Activated CD8-positive, alpha-beta T cell treated with anti-CD3 and anti-CD28 coated beads for 36 hours (primary cell): ENCODE results near the gene NDUFA3. TPM values are rescaled to one million over a fixed set of nuclear protein-coding genes. Genes with fewer than 3 reads are reported as not detected.
A peak's percentile ranks its signal among the peaks of the same experiment; 100 is the strongest.

ENCODE experiments used
- ATAC-seq: fragments of 200-7000 bp; cut with Tn5 transposase; one replicate; pipeline ENCODE4 v1.10.0; 2021; ENCODE audit warnings: mild to moderate bottlenecking, moderate library complexity
- CTCF ChIA-PET: fragments of 350-600 bp; sonication (Branson Sonifier 250); formaldehyde crosslinking; loops from one replicate; lab custom pipeline; 2021; ENCODE audit warnings: antibody characterized with exemption; lab: Charles Lee
- POLR2A ChIA-PET: fragments of 350-600 bp; sonication (Branson Sonifier 250); formaldehyde crosslinking; loops from one replicate; lab custom pipeline; 2021; ENCODE audit warnings: antibody characterized with exemption; lab: Charles Lee
- DNase-seq: peaks from one replicate; pipeline ENCODE4 v3.0.0-alpha.2; 2020
- H3K27ac Mint-ChIP-seq: one replicate; pipeline ENCODE4 v1.8.0; 2021; ENCODE audit warnings: mild to moderate bottlenecking, mixed read lengths
- H3K27me3 Mint-ChIP-seq: one replicate; pipeline ENCODE4 v1.8.0; 2021; ENCODE audit warnings: mixed read lengths
- H3K36me3 Mint-ChIP-seq: one replicate; pipeline ENCODE4 v1.8.0; 2021; ENCODE audit warnings: low read depth, mixed read lengths
- H3K4me1 Mint-ChIP-seq: one replicate; pipeline ENCODE4 v1.8.0; 2021; ENCODE audit warnings: low read depth, mixed read lengths
- H3K4me3 Mint-ChIP-seq: one replicate; pipeline ENCODE4 v1.8.0; 2021; ENCODE audit warnings: mild to moderate bottlenecking, moderate library complexity, mixed read lengths
- H3K9me3 Mint-ChIP-seq: one replicate; pipeline ENCODE4 v1.8.0; 2021; ENCODE audit warnings: mixed read lengths
- intact Hi-C: fragments of 100-400 bp; cut with micrococcal nuclease; formaldehyde crosslinking; loops from one replicate; pipeline ENCODE4 v1.10.0; 2022
- total RNA-seq, 2 experiments: library from RNA; stranded (reverse); gene quantifications; one replicate each; pipeline ENCODE4 v1.2.3, GENCODE V29; 2021
- TF ChIP-seq, protein P1 (sequence below): fragments of 200-600 bp; IDR thresholded peaks from one replicate; pipeline ENCODE4 v1.8.0; 2022; ENCODE audit warnings: antibody characterized with exemption, mild to moderate bottlenecking

The NDUFA3 gene
- total RNA-seq, 2 experiments from 2014 or later = 94.8 to 96.7 TPM

- Mint-ChIP-seq H3K4me3 (peak within 1 kb of the TSS; percentile 94), H3K27me3 (no peaks in the 10 kb centered on the region), H3K9me3 (no peaks in the 10 kb centered on the region), H3K4me1 (peaks cover 24% of the 10 kb centered on the region), H3K36me3 (peaks cover 36% of the 10 kb centered on the region), H3K27ac (peak within 1 kb of the TSS; percentile 97)
- intact Hi-C loops = loop anchor here (2.0 kb wide), 1 partner anchor 21 kb away; the partner anchor contains the start of gene CNOT3
- ATAC-seq = peak; percentile 90
- POLR2A ChIA-PET = interaction anchor here (0.6 to 3.7 kb wide), 26 partner anchors 9 to 933 kb away, joined by 3 to 42 read pairs (median 3); partner anchors contain the start of genes CNOT3, LENG1, NDUFA3 and OSCAR
- peak; percentile 99 for DNase-seq
- TF ChIP-seq, protein P1, sequence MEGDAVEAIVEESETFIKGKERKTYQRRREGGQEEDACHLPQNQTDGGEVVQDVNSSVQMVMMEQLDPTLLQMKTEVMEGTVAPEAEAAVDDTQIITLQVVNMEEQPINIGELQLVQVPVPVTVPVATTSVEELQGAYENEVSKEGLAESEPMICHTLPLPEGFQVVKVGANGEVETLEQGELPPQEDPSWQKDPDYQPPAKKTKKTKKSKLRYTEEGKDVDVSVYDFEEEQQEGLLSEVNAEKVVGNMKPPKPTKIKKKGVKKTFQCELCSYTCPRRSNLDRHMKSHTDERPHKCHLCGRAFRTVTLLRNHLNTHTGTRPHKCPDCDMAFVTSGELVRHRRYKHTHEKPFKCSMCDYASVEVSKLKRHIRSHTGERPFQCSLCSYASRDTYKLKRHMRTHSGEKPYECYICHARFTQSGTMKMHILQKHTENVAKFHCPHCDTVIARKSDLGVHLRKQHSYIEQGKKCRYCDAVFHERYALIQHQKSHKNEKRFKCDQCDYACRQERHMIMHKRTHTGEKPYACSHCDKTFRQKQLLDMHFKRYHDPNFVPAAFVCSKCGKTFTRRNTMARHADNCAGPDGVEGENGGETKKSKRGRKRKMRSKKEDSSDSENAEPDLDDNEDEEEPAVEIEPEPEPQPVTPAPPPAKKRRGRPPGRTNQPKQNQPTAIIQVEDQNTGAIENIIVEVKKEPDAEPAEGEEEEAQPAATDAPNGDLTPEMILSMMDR = no peak
- CTCF ChIA-PET = interaction anchor here (1.4 kb wide), 1 partner anchor 150 kb away, joined by 3 read pairs; no protein-coding TSS in a partner anchor
Observed at GRCh38 chr19:54115109-54116063, 12.7 kb downstream of the NDUFA3 start, which contains the start of the genes PRPF31 and TFPT. PRPF31 (plus strand) TSS chr19:54115754; CDS start chr19:54118279, 2,525 bp downstream. TFPT (minus strand) TSS chr19:54115657; CDS start chr19:54115269, 388 bp downstream.

GRCh38 chr19:54121259-54121658 lies 18.6 kb downstream of the NDUFA3 start:
- ChIA-PET POLR2A (interaction anchor here (0.5 to 2.5 kb wide), 2 partner anchors 37 to 106 kb away, joined by 3 to 8 read pairs; partner anchors contain the start of gene LENG1), CTCF (no interaction called here)
- no peak for DNase-seq

DNA sequence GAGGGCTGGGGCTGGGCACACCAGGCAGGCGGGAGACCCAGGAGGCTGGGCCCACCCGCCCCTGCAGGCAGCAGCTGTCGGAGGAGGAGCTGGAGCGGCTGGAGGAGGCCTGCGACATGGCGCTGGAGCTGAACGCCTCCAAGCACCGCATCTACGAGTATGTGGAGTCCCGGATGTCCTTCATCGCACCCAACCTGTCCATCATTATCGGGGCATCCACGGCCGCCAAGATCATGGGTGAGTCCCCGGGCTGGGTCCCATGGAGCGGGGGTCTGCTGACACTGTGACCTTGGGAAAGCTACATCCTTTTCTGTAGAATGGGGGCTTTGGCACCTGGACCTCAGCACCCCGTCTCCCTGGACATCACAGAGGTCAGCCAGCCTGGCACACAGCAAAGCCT lies 21.0 kb downstream of the NDUFA3 start:
- Mint-ChIP-seq H3K36me3 (peaks cover 40% of the 10 kb centered on the region), H3K4me1 (no peaks in the 10 kb centered on the region), H3K27me3 (no peaks in the 10 kb centered on the region), H3K27ac (no peak overlapping the region), H3K9me3 (no peaks in the 10 kb centered on the region), H3K4me3 (no peak overlapping the region)
- POLR2A ChIA-PET = interaction anchor here (1.4 kb wide), 1 partner anchor 9 kb away, joined by 8 read pairs; the partner anchor contains the start of genes PRPF31 and TFPT
- DNase-seq (no peak), ATAC-seq (no peak)
- CTCF ChIA-PET = no interaction called here
- intact Hi-C loops = no loop called here
- TF ChIP-seq, protein P1 = no peak

More at GRCh38 chr19:54121259-54121658, 18.6 kb downstream of the NDUFA3 start:
- intact Hi-C loops = no loop called here
- H3K27me3 Mint-ChIP-seq = no peaks in the 10 kb centered on the region
- no peak overlapping the region for H3K27ac Mint-ChIP-seq
- H3K9me3 Mint-ChIP-seq = no peaks in the 10 kb centered on the region
- H3K4me1 Mint-ChIP-seq = peaks cover 11% of the 10 kb centered on the region
- TF ChIP-seq, protein P1 = no peak
- H3K4me3 Mint-ChIP-seq = no peak overlapping the region
- peaks cover 32% of the 10 kb centered on the region for H3K36me3 Mint-ChIP-seq
- no peak for ATAC-seq

DNA sequence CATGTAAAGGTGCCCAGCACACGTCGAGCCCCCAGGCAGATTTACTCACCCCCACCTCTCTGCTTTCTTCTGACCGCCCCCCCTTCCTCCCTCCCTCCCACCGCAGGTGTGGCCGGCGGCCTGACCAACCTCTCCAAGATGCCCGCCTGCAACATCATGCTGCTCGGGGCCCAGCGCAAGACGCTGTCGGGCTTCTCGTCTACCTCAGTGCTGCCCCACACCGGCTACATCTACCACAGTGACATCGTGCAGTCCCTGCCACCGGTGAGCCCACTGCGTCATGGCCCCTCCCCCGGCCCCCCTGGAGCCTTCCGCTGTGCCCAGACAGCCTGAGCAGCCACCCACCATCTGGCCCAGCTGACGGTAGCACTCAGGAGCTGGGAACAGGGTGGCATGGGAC lies 21.7 kb downstream of the NDUFA3 start:
- TF ChIP-seq, protein P1 = no peak
- H3K27ac Mint-ChIP-seq = no peak overlapping the region
- H3K9me3 Mint-ChIP-seq = no peaks in the 10 kb centered on the region
- no peak overlapping the region for H3K4me3 Mint-ChIP-seq
- POLR2A ChIA-PET = interaction anchor here (1.4 kb wide), 1 partner anchor 10 kb away, joined by 8 read pairs; the partner anchor contains the start of genes PRPF31 and TFPT
- H3K4me1 Mint-ChIP-seq = no peaks in the 10 kb centered on the region
- H3K27me3 Mint-ChIP-seq = no peaks in the 10 kb centered on the region
- ATAC-seq (no peak), DNase-seq (no peak)
- intact Hi-C loops = no loop called here
- CTCF ChIA-PET = no interaction called here
- H3K36me3 Mint-ChIP-seq = peaks cover 40% of the 10 kb centered on the region
